ENCODE results near the gene RECQL5.
"Not testable (repeated sequence)": the region's sequence is repeated elsewhere in the genome, so short reads cannot be mapped to it uniquely, and the experiment has no call there.

RECQL5 gene

DNA sequence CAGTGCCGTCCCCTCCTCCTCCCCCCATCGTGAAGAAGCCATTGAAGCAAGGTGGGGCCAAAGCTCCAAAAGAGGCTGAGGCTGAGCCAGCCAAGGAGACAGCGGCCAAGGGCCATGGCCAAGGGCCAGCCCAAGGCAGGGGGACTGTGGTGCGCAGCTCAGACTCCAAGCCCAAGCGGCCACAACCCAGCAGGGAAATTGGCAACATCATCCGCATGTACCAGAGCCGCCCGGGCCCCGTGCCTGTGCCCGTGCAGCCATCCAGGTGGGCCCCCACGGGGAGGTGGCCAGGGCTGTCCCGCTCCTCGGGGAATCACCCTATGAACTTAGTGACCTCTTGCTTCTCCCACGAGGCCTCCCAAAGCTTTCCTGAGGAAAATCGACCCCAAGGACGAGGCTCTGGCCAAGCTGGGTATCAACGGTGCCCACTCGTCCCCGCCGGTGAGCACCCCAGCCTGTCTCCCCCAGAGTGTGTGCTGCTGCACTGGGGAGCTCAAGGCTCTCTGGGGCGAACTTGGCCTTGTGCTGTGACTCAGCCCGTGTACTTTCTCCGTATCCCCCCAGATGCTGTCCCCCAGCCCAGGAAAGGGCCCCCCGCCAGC, 50.3 kb downstream of the RECQL5 start:
- no peak for DNase-seq (ENCODE audit: low spot score)

GRCh38 chr17:75615301-75615700, 51.7 kb downstream of the RECQL5 start:
- DNase-seq (ENCODE audit: low spot score) = no peak

- DNase-seq (ENCODE audit: low spot score) = no peak
Measured at GRCh38 chr17:75614556-75615270, 52.2 kb downstream of the RECQL5 start.

GRCh38 chr17:75614006-75614405, 52.9 kb downstream of the RECQL5 start:
- peak; percentile 57 for DNase-seq (ENCODE audit: low spot score)

DNA sequence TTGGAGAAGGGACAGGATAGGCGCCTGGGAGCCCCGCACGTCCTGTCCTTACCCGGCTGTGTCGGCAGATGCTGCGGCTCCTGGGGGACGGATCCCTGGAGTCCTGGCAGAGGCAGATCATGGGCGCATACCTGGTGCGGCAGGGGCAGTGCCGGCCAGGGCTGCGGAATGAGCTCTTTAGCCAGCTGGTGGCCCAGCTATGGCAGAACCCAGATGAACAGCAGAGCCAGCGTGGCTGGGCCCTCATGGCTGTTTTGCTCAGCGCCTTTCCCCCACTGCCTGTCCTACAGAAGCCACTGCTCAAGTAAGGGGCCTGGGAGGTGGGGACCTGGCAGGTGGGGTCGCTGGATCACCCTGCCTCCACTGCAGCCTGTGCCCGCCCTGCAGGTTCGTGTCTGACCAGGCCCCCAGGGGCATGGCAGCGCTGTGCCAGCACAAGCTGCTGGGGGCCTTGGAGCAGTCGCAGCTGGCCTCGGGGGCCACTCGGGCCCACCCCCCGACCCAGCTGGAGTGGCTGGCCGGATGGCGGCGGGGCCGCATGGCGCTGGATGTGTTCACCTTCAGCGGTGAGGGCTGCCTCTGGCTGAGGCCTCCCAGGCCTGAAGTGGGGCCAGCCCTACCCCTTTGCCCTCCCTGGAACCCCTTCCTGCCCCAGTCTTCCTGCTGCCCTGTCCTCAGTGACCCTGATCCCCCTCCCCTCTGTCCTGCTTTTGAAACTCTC, 53.9 kb downstream of the RECQL5 start:
- no peak for DNase-seq (ENCODE audit: low spot score)

GRCh38 chr17:75611851-75612429, 55.0 kb downstream of the RECQL5 start:
- DNase-seq (ENCODE audit: low spot score) = no peak

- no peak for DNase-seq (ENCODE audit: low spot score)
Measured at GRCh38 chr17:75610103-75610984, 56.6 kb downstream of the RECQL5 start.

DNA sequence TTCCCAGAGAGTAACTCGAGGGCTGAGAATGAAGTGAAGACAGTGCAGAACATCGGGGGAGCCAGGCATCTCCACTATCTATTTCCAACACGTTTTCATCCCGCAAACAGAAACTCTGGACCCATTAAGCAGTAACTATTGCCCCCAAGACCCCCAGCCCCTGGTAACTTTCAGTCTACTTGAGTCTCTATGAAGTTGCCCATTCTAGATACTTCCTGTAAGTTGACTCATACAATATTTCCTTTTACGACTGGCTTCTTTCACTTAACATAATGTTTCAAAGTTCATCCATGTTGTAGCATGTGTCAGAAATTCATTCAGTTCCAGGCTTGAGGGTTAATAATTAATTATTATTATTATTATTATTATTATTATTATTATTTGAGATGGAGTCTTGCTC, 59.9 kb downstream of the RECQL5 start:
- DNase-seq (ENCODE audit: low spot score) = no peak

DNA sequence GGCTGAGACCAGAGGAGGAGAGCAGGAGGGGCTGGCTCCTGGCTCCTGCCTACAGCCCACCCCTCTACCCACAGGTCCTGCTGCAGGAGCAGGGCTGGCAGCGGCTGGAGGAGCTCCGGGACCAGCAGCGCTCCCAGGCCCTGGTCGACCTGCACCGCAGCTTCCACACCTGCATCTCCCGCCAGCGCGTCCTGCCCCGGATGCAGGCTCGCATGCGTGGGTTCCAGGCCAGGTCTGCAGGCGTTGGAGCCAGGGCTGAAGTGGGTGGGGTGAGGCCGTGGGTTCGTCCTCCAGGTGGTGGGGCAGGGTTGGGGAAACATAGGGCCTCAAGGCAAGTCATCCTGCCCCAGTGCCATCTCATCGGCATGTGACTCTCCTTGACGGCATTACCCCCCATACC, 61.2 kb downstream of the RECQL5 start:
- DNase-seq (ENCODE audit: low spot score) = no peak

DNA sequence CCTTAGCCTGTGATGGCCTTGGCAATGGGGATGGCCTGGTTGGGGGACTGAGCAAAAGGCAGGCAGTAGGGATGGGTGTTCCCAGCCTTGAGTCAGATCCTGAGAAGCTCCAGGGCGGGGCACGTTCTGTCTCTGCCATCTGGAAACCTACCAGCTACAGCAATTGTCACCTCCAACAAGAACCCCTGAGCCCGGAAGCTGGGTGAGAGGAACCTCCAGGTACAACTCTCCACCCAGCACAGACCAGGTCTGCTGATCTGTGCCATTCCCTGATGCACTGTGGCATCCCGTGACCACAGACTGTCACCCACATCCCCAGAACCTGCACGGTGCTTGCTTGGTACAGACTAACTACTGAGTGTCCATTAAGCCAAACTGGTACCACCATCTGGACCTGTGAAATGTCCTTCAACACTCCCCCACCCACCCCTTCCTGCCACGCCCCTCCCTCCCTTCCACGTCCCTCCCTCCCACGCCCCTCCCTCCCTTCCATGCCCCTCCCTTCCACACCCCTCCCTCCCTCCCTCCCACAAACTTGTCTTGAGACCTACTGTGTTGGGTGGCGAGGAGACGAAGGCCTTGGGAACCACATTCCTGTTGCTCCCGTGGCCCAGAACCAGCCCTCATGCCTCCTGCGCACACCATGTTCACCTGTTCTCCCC, 62.8 kb downstream of the RECQL5 start:
- no peak for DNase-seq (ENCODE audit: low spot score)

- DNase-seq (ENCODE audit: low spot score) = no peak
Measured at GRCh38 chr17:75603123-75603522, 63.8 kb downstream of the RECQL5 start.

GRCh38 chr17:75602644-75603043, 64.3 kb downstream of the RECQL5 start:
- no peak for DNase-seq (ENCODE audit: low spot score)

- peak; percentile 70 for DNase-seq (ENCODE audit: low spot score)
Measured at GRCh38 chr17:75601057-75601987, 65.6 kb downstream of the RECQL5 start.

- DNase-seq (ENCODE audit: low spot score) = no peak
Measured at GRCh38 chr17:75596320-75597087, 70.5 kb downstream of the RECQL5 start.

DNA sequence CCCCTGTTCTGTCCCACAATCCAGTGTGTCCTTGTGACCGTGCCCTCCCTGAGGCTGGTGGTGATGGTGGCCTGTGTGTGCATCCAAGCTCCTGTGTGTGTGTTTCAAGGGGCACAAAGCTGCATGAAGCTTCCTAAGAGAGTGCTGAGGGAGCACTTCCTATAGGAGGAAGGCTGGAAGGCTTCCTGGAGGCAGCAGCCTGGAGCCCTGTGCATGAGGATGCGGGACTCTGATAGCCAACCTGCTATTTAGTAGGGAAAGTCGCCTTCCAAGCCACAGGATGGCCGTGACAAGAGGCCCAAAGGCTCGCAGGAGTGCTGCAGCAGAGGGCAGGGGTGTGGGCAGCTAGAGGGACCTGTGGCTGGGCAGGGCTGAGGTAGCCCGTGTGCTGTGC, 71.0 kb downstream of the RECQL5 start:
- no peak for DNase-seq (ENCODE audit: low spot score)

- no peak for DNase-seq (ENCODE audit: low spot score)
Measured at GRCh38 chr17:75595284-75595919, 71.6 kb downstream of the RECQL5 start.

- no peak for DNase-seq (ENCODE audit: low spot score)
Measured at GRCh38 chr17:75594499-75595283, 72.3 kb downstream of the RECQL5 start.

DNA sequence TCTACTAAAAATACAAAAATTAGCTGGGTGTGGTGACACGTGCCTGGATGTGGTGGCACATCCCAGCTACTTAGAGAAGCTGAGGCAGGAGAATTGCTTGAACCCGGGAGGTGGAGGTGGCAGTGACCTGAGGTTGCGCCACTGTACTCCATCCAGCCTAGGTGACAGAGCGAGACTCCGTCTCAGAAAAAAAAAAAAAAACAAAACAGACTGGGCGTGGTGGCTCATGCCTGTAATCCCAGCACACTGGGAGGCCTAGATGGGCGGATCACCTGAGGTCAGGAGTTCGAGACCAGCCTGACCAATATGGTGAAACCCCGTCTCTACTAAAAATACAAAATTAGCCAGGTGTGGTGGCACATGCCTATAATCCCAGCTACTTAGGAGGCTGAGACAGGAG, 73.5 kb downstream of the RECQL5 start:
- not testable (repeated sequence) for DNase-seq (ENCODE audit: low spot score)

All from AG08396 (cell line).